ENCODE data around the gene KCTD5. TPM values are rescaled to one million over a fixed set of nuclear protein-coding genes. Genes with fewer than 3 reads are reported as not detected.

The KCTD5 gene
- total RNA-seq, 1 experiment from 2014 or later: 42.1 TPM

DNA sequence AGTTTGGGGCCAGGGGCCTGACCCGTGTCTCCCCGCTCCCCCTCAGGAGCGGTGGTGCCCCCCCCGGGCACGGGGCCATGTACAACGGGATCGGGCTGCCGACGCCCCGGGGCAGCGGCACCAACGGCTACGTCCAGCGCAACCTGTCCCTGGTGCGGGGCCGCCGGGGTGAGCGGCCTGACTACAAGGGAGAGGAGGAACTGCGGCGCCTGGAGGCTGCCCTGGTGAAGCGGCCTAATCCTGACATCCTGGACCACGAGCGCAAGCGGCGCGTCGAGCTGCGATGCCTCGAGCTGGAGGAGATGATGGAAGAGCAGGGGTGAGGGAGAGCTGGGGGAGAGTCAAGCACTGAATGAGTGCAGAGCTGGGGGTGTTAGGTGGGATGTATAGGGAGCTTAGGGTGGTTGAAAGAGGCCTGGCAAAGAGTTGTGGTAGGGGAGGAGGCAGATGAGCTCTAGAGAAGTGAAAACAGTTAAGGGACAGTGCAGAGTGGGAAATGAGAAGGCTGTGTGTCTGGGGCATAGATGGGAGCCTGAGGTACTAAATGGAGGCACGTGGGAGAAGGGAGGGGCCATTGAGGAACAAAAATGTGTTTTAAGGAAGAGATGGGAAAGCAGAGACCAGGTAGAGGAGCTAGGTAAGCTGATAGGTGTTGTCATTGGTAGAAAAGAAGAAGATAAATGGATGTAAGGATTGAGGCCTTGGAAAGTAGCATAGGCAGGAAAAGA is 74.1 kb downstream of the KCTD5 start:
- H4K20me1 ChIP-seq (ENCODE audit: insufficient read depth): peaks cover 48% of the 10 kb centered on the region; the same call in 1 of the 2 replicates
- intact Hi-C loops (cut with micrococcal nuclease): no loop called here

More for the DNA sequence above, 74.1 kb downstream of the KCTD5 start:
- H3K36me3 ChIP-seq (ENCODE audit: control insufficient read depth in 1 of 2, insufficient read depth in 2 of 2, low read length in 2 of 2): peaks cover 52 to 71% of the 10 kb centered on the region in 2 experiments
- no peak overlapping the region for H3K4me3 ChIP-seq (replicated peaks in 1 of 2; ENCODE audit: low read depth in 1 of 2, low read length in 2 of 2)
- no peak overlapping the region for H3K4me2 ChIP-seq (ENCODE audit: low read length)
- ChIA-PET RAD21 (ENCODE audit: low non-redundant PET in 1 of 2, low total read pairs in 2 of 2, uncharacterized antibody in 2 of 2, unreplicated experiment in 2 of 2) (no interaction called here), CTCF (no interaction called here), POLR2A (no interaction called here)
- ATAC-seq (no peak), DNase-seq (ENCODE audit: low read depth, low spot score) (no peak)
- H3K9ac ChIP-seq (ENCODE audit: low read length): no peak overlapping the region
- H3K79me2 ChIP-seq (ENCODE audit: insufficient read depth, low read length): peaks cover 91% of the 10 kb centered on the region
- no peaks in the 10 kb centered on the region for H3K27me3 ChIP-seq (ENCODE audit: insufficient read depth, low read length)
- no peaks in the 10 kb centered on the region for H3K9me2 ChIP-seq (ENCODE audit: insufficient read depth)
- H2AFZ ChIP-seq (ENCODE audit: low read depth, low read length, poor library complexity, severe bottlenecking): no peak overlapping the region
- no peaks in the 10 kb centered on the region for H3K9me3 ChIP-seq (ENCODE audit: control insufficient read depth in 1 of 2, insufficient read depth in 1 of 2, low read depth in 1 of 2, low read length in 2 of 2)
- no TSS peak for BruUV-seq (replicated peaks)
- H3K4me1 ChIP-seq (ENCODE audit: control insufficient read depth in 1 of 2, insufficient read depth in 2 of 2, low read length in 2 of 2): peaks cover 9 to 21% of the 10 kb centered on the region in 2 experiments
- TF ChIP-seq EZH2 (IDR thresholded peaks at IDR 0.05) (no peak), ZFX (IDR thresholded peaks at IDR 0.05) (no peak), MAX (IDR thresholded peaks at IDR 0.05) (no peak), YY1 (IDR thresholded peaks at IDR 0.05; ENCODE audit: extremely low read depth, insufficient replicate concordance, low read depth, low read length) (no peak), CTCF (IDR thresholded peaks at IDR 0.05 in 2 of 3, conservative IDR thresholded peaks at IDR 0.05 in 1 of 3; ENCODE audit: borderline replicate concordance in 1 of 3, insufficient read depth in 1 of 3, low read depth in 2 of 3, low read length in 2 of 3) (no peak), SIN3A (IDR thresholded peaks at IDR 0.05; ENCODE audit: low read depth) (0 out of 2 replicates have a peak, but pooled peaks have one; percentile 33), TCF7L2 (IDR thresholded peaks at IDR 0.05; ENCODE audit: borderline replicate concordance, extremely low read depth, insufficient read depth, insufficient read length) (no peak)
- peak overlapping the region; percentile 14; the same call in 1 of the 2 replicates for H3K27ac ChIP-seq (ENCODE audit: low read depth, low read length)
